T-helper 2 cell treated with Interferon-gamma antibody and Interleukin-4, amounts not matched to agents 5 μg/mL and 100 μg/mL, for 36 hours (primary cell): ENCODE measurements around the gene OSBPL10.
A peak's percentile ranks its signal among the peaks of the same experiment; 100 is the strongest.

Experiments
- DNase-seq: peaks from one replicate; pipeline ENCODE4 v3.0.0; 2021; ENCODE audit warnings: low spot score
- H3K27ac Mint-ChIP-seq: one replicate; pipeline ENCODE4 v1.8.0; 2021; ENCODE audit warnings: mild to moderate bottlenecking, mixed read lengths
- H3K27me3 Mint-ChIP-seq: one replicate; pipeline ENCODE4 v1.8.0; 2021; ENCODE audit warnings: low read depth, mixed read lengths
- H3K36me3 Mint-ChIP-seq: one replicate; pipeline ENCODE4 v1.8.0; 2021; ENCODE audit warnings: low read depth, mixed read lengths
- H3K4me1 Mint-ChIP-seq: one replicate; pipeline ENCODE4 v1.8.0; 2021; ENCODE audit warnings: low read depth, mixed read lengths
- H3K4me3 Mint-ChIP-seq: one replicate; pipeline ENCODE4 v1.8.0; 2022; ENCODE audit warnings: mild to moderate bottlenecking, moderate library complexity, mixed read lengths
- H3K9me3 Mint-ChIP-seq: one replicate; pipeline ENCODE4 v1.8.0; 2021; ENCODE audit warnings: mixed read lengths

The OSBPL10 gene

GRCh38 chr3:31770822-31771326 lies 210.2 kb downstream of the OSBPL10 start:
- H3K4me1 Mint-ChIP-seq = peaks cover 26% of the 10 kb centered on the region
- DNase-seq = no peak
- H3K4me3 Mint-ChIP-seq = no peak overlapping the region
- H3K27me3 Mint-ChIP-seq = no peaks in the 10 kb centered on the region
- H3K36me3 Mint-ChIP-seq = no peaks in the 10 kb centered on the region
- H3K27ac Mint-ChIP-seq = no peak overlapping the region
- no peaks in the 10 kb centered on the region for H3K9me3 Mint-ChIP-seq

- H3K4me1 Mint-ChIP-seq = peaks cover 34% of the 10 kb centered on the region
- no peak overlapping the region for H3K4me3 Mint-ChIP-seq
- no peaks in the 10 kb centered on the region for H3K27me3 Mint-ChIP-seq
- H3K27ac Mint-ChIP-seq = no peak overlapping the region
- H3K9me3 Mint-ChIP-seq = no peaks in the 10 kb centered on the region
- DNase-seq = peak; percentile 47
- no peaks in the 10 kb centered on the region for H3K36me3 Mint-ChIP-seq
These were observed 212.5 kb downstream of the OSBPL10 start for GRCh38 chr3:31768479-31769125.

- H3K4me1 Mint-ChIP-seq = peaks cover 36% of the 10 kb centered on the region
- no peak for DNase-seq
- H3K36me3 Mint-ChIP-seq = no peaks in the 10 kb centered on the region
- no peaks in the 10 kb centered on the region for H3K9me3 Mint-ChIP-seq
- no peak overlapping the region for H3K27ac Mint-ChIP-seq
- H3K4me3 Mint-ChIP-seq = no peak overlapping the region
- no peaks in the 10 kb centered on the region for H3K27me3 Mint-ChIP-seq
These were observed 213.1 kb downstream of the OSBPL10 start for GRCh38 chr3:31767920-31768319.

GRCh38 chr3:31766669-31767068 lies 214.4 kb downstream of the OSBPL10 start:
- Mint-ChIP-seq H3K9me3 (no peaks in the 10 kb centered on the region), H3K27ac (no peak overlapping the region), H3K27me3 (no peaks in the 10 kb centered on the region), H3K4me1 (peaks cover 43% of the 10 kb centered on the region), H3K4me3 (no peak overlapping the region), H3K36me3 (no peaks in the 10 kb centered on the region)
- DNase-seq = no peak

- no peaks in the 10 kb centered on the region for H3K9me3 Mint-ChIP-seq
- H3K36me3 Mint-ChIP-seq = no peaks in the 10 kb centered on the region
- H3K4me3 Mint-ChIP-seq = no peak overlapping the region
- no peaks in the 10 kb centered on the region for H3K27me3 Mint-ChIP-seq
- no peak for DNase-seq
- H3K27ac Mint-ChIP-seq = no peak overlapping the region
- H3K4me1 Mint-ChIP-seq = peaks cover 40% of the 10 kb centered on the region
These were observed 215.2 kb downstream of the OSBPL10 start for GRCh38 chr3:31765871-31766270.

GRCh38 chr3:31763731-31764130 lies 217.3 kb downstream of the OSBPL10 start:
- Mint-ChIP-seq H3K27me3 (no peaks in the 10 kb centered on the region), H3K9me3 (no peaks in the 10 kb centered on the region), H3K4me3 (no peak overlapping the region), H3K27ac (no peak overlapping the region), H3K36me3 (no peaks in the 10 kb centered on the region), H3K4me1 (peaks cover 42% of the 10 kb centered on the region)
- no peak for DNase-seq

GRCh38 chr3:31762888-31763351 lies 218.1 kb downstream of the OSBPL10 start:
- no peak overlapping the region for H3K4me3 Mint-ChIP-seq
- no peaks in the 10 kb centered on the region for H3K36me3 Mint-ChIP-seq
- no peaks in the 10 kb centered on the region for H3K27me3 Mint-ChIP-seq
- peak overlapping the region; percentile 37 for H3K27ac Mint-ChIP-seq
- no peak for DNase-seq
- no peaks in the 10 kb centered on the region for H3K9me3 Mint-ChIP-seq
- H3K4me1 Mint-ChIP-seq = peaks cover 49% of the 10 kb centered on the region

GRCh38 chr3:31762097-31762764 lies 218.8 kb downstream of the OSBPL10 start:
- DNase-seq = no peak
- Mint-ChIP-seq H3K27me3 (no peaks in the 10 kb centered on the region), H3K27ac (peak overlapping the region; percentile 64), H3K4me1 (peaks cover 50% of the 10 kb centered on the region), H3K4me3 (no peak overlapping the region), H3K9me3 (no peaks in the 10 kb centered on the region), H3K36me3 (no peaks in the 10 kb centered on the region)

- H3K9me3 Mint-ChIP-seq = no peaks in the 10 kb centered on the region
- H3K4me1 Mint-ChIP-seq = peaks cover 54% of the 10 kb centered on the region
- DNase-seq = no peak
- H3K27ac Mint-ChIP-seq = no peak overlapping the region
- H3K4me3 Mint-ChIP-seq = no peak overlapping the region
- H3K36me3 Mint-ChIP-seq = no peaks in the 10 kb centered on the region
- H3K27me3 Mint-ChIP-seq = no peaks in the 10 kb centered on the region
These were observed 220.4 kb downstream of the OSBPL10 start for GRCh38 chr3:31760654-31761053.

- no peaks in the 10 kb centered on the region for H3K27me3 Mint-ChIP-seq
- H3K4me1 Mint-ChIP-seq = peaks cover 68% of the 10 kb centered on the region
- peak overlapping the region; percentile 20 for H3K4me3 Mint-ChIP-seq
- DNase-seq = no peak
- H3K9me3 Mint-ChIP-seq = no peaks in the 10 kb centered on the region
- peaks cover 1% of the 10 kb centered on the region for H3K36me3 Mint-ChIP-seq
- H3K27ac Mint-ChIP-seq = peak overlapping the region; percentile 28
These were observed 222.6 kb downstream of the OSBPL10 start for GRCh38 chr3:31758322-31758965.

GRCh38 chr3:31755926-31756658 lies 225.0 kb downstream of the OSBPL10 start:
- Mint-ChIP-seq H3K9me3 (no peaks in the 10 kb centered on the region), H3K4me3 (peak overlapping the region; percentile 76), H3K36me3 (peaks cover 1% of the 10 kb centered on the region), H3K4me1 (peaks cover 57% of the 10 kb centered on the region), H3K27me3 (no peaks in the 10 kb centered on the region), H3K27ac (peak overlapping the region; percentile 93)
- peak; percentile 64 for DNase-seq

- Mint-ChIP-seq H3K36me3 (peaks cover 1% of the 10 kb centered on the region), H3K9me3 (no peaks in the 10 kb centered on the region), H3K4me1 (peaks cover 55% of the 10 kb centered on the region), H3K4me3 (peak overlapping the region; percentile 76), H3K27me3 (no peaks in the 10 kb centered on the region), H3K27ac (peak overlapping the region; percentile 93)
- DNase-seq = peak; percentile 32
These were observed 226.3 kb downstream of the OSBPL10 start for GRCh38 chr3:31754575-31755278.

GRCh38 chr3:31753050-31753425 lies 228.0 kb downstream of the OSBPL10 start:
- DNase-seq = no peak
- Mint-ChIP-seq H3K27me3 (no peaks in the 10 kb centered on the region), H3K4me1 (peaks cover 47% of the 10 kb centered on the region), H3K36me3 (peaks cover 3% of the 10 kb centered on the region), H3K9me3 (no peaks in the 10 kb centered on the region), H3K4me3 (no peak overlapping the region), H3K27ac (no peak overlapping the region)
